Tibial nerve (tissue), 4 donors: ENCODE results near the gene HTR3B.

ENCODE experiments used
- EP300 ChIP-seq, 2 donors: sonication (generic); formaldehyde crosslinking; IDR thresholded peaks; one replicate each; pipeline ENCODE4 v1.6.1; 2017; ENCODE audit warnings: antibody characterized with exemption in 2 of 2, mild to moderate bottlenecking in 1 of 2
- POLR2A ChIP-seq, 2 donors: fragments of 450-650 bp; IDR thresholded peaks; one replicate each; pipeline ENCODE4 v1.6.1; 2017; ENCODE audit warnings: antibody characterized with exemption in 2 of 2, mild to moderate bottlenecking in 2 of 2, moderate library complexity in 2 of 2
- TF ChIP-seq, protein P1 (sequence below), 5 experiments: fragments of 200-600 bp in 3 of 5; fragments of 450-650 bp in 2 of 5; sonication (generic) in 3 of 5; IDR thresholded peaks; one replicate each; pipeline ENCODE4 v1.5.1; 2016 to 2019; ENCODE audit warnings: antibody characterized with exemption in 5 of 5, mild to moderate bottlenecking in 3 of 5, moderate library complexity in 2 of 5

DNA sequence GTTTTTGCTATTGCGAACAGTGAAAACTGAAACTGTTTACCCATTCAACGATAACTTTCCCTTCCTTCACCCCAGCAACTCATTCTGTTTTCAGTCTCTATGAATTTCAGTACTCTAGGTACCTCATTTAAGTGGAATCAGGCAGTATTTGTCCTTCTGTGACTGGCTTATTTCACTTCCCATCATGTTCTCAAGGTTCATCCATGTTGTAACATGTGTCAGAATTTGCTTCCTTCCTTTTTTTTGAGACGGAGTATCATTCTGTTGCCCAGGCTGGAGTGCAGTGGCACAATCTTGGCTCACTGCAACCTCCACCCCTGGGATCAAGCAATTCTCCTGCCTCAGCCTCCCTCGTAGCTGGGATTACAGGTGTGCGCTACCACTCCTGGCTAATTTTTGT is 23.7 kb downstream of the HTR3B start:
- TF ChIP-seq, protein P1, sequence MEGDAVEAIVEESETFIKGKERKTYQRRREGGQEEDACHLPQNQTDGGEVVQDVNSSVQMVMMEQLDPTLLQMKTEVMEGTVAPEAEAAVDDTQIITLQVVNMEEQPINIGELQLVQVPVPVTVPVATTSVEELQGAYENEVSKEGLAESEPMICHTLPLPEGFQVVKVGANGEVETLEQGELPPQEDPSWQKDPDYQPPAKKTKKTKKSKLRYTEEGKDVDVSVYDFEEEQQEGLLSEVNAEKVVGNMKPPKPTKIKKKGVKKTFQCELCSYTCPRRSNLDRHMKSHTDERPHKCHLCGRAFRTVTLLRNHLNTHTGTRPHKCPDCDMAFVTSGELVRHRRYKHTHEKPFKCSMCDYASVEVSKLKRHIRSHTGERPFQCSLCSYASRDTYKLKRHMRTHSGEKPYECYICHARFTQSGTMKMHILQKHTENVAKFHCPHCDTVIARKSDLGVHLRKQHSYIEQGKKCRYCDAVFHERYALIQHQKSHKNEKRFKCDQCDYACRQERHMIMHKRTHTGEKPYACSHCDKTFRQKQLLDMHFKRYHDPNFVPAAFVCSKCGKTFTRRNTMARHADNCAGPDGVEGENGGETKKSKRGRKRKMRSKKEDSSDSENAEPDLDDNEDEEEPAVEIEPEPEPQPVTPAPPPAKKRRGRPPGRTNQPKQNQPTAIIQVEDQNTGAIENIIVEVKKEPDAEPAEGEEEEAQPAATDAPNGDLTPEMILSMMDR (IDR thresholded peaks at IDR 0.05): no peak
- TF ChIP-seq POLR2A (IDR thresholded peaks at IDR 0.05) (no peak), EP300 (IDR thresholded peaks at IDR 0.05) (no peak)
